Liver (tissue), 9 donors: ENCODE results near the gene MAB21L4. TPM values are rescaled to one million over a fixed set of nuclear protein-coding genes. Genes with fewer than 3 reads are reported as not detected.

Source experiments
- DNase-seq: peaks from one replicate; pipeline ENCODE4 v3.0.0-alpha.2; 2017; ENCODE audit warnings: low spot score
- H3K27ac ChIP-seq, 2 donors: one replicate each; pipeline ENCODE4 v1.7.0; 2013; ENCODE audit warnings: inconsistent platforms in 2 of 2, low read length in 2 of 2, control low read depth in 1 of 2, low read depth in 1 of 2, mild to moderate bottlenecking in 1 of 2
- H3K27me3 ChIP-seq, 4 donors: one replicate each; pipeline versions ENCODE4 v1.6.1 to v1.7.0; 2013; ENCODE audit warnings: low read length in 3 of 4, inconsistent platforms in 1 of 4, mild to moderate bottlenecking in 1 of 4, moderate library complexity in 1 of 4; ENCODE audit not compliant: control insufficient read depth in 4 of 4, insufficient read depth in 4 of 4
- H3K36me3 ChIP-seq, 4 donors: one replicate each; pipeline versions ENCODE4 v1.6.1 to v1.7.0; 2013; ENCODE audit warnings: low read length in 3 of 4, mild to moderate bottlenecking in 3 of 4, low read depth in 1 of 4, moderate library complexity in 1 of 4; ENCODE audit not compliant: control insufficient read depth in 4 of 4, insufficient read depth in 3 of 4
- H3K4me1 ChIP-seq, 4 donors: one replicate each; pipeline versions ENCODE4 v1.6.1 to v1.7.0; 2013; ENCODE audit warnings: low read length in 3 of 4, mild to moderate bottlenecking in 3 of 4, moderate library complexity in 1 of 4; ENCODE audit not compliant: control insufficient read depth in 4 of 4, insufficient read depth in 4 of 4
- H3K4me3 ChIP-seq, 3 donors: one replicate each; pipeline versions ENCODE4 v1.6.1 to v1.7.0; 2013; ENCODE audit warnings: low read length in 3 of 3, control low read depth in 1 of 3, low read depth in 1 of 3, mild to moderate bottlenecking in 1 of 3
- H3K9ac ChIP-seq, 2 donors: one replicate each; pipeline ENCODE4 v1.7.0; 2013; ENCODE audit warnings: low read length in 2 of 2, mild to moderate bottlenecking in 2 of 2, moderate library complexity in 2 of 2, control low read depth in 1 of 2, low read depth in 1 of 2
- H3K9me3 ChIP-seq, 4 donors: one replicate each; pipeline versions ENCODE4 v1.6.1 to v1.7.0; 2013; ENCODE audit warnings: low read length in 3 of 4; ENCODE audit not compliant: control insufficient read depth in 4 of 4
- ATF3 ChIP-seq: IDR thresholded peaks from 2 replicates; pipeline ENCODE4 v1.6.1; 2016; ENCODE audit warnings: antibody characterized with exemption
- CTCF ChIP-seq: fragments of 150-350 bp; IDR thresholded peaks from 2 replicates; pipeline ENCODE4 v1.5.1; 2017; ENCODE audit warnings: improper control_type of control experiment, low read depth, low read length; ENCODE audit not compliant: missing input control
- EGR1 ChIP-seq, 2 donors: IDR thresholded peaks; 2 replicates each; pipeline ENCODE4 v1.6.1; 2016 to 2018; ENCODE audit warnings: antibody characterized with exemption in 2 of 2, low read depth in 2 of 2
- FOXA1 ChIP-seq: IDR thresholded peaks from 2 replicates; pipeline ENCODE4 v1.6.1; 2016; ENCODE audit warnings: antibody characterized with exemption
- FOXA2 ChIP-seq: IDR thresholded peaks from 2 replicates; pipeline ENCODE4 v1.6.1; 2016; ENCODE audit warnings: antibody characterized with exemption
- GABPA ChIP-seq, 2 donors: IDR thresholded peaks in 1 of 2; conservative IDR thresholded peaks in 1 of 2; 2 replicates each; pipeline ENCODE4 v1.6.1; 2016; ENCODE audit warnings: antibody characterized with exemption in 2 of 2, mild to moderate bottlenecking in 1 of 2, moderate library complexity in 1 of 2
- HNF4A ChIP-seq, 2 donors: conservative IDR thresholded peaks; 2 replicates each; pipeline ENCODE4 v1.6.1; 2016; ENCODE audit warnings: antibody characterized with exemption in 2 of 2, mild to moderate bottlenecking in 2 of 2
- JUND ChIP-seq, 2 donors: IDR thresholded peaks; 2 replicates each; pipeline ENCODE4 v1.6.1; 2016; ENCODE audit warnings: antibody characterized with exemption in 2 of 2
- MAX ChIP-seq: IDR thresholded peaks from 2 replicates; pipeline ENCODE4 v1.6.1; 2016; ENCODE audit warnings: antibody characterized with exemption
- NR2F2 ChIP-seq: IDR thresholded peaks from 2 replicates; pipeline ENCODE4 v1.6.1; 2016; ENCODE audit warnings: antibody characterized with exemption
- RAD21 ChIP-seq, 2 donors: IDR thresholded peaks; 2 replicates each; pipeline ENCODE4 v1.6.1; 2016; ENCODE audit warnings: antibody characterized with exemption in 2 of 2, mild to moderate bottlenecking in 2 of 2
- REST ChIP-seq: IDR thresholded peaks from 2 replicates; pipeline ENCODE4 v1.6.1; 2016; ENCODE audit warnings: antibody characterized with exemption, mild to moderate bottlenecking
- RXRA ChIP-seq, 2 donors: IDR thresholded peaks; 2 replicates each; pipeline ENCODE4 v1.6.1; 2017 to 2018; ENCODE audit warnings: antibody characterized with exemption in 2 of 2, mild to moderate bottlenecking in 1 of 2
- SP1 ChIP-seq: IDR thresholded peaks from 2 replicates; pipeline ENCODE4 v1.6.1; 2018; ENCODE audit warnings: antibody characterized with exemption, mild to moderate bottlenecking
- TAF1 ChIP-seq: conservative IDR thresholded peaks from 2 replicates; pipeline ENCODE4 v1.6.1; 2016; ENCODE audit warnings: antibody characterized with exemption, mild to moderate bottlenecking
- YY1 ChIP-seq: IDR thresholded peaks from 2 replicates; pipeline ENCODE4 v1.6.1; 2016; ENCODE audit warnings: antibody characterized with exemption, mild to moderate bottlenecking
- ZBTB33 ChIP-seq: IDR thresholded peaks from 2 replicates; pipeline ENCODE4 v1.6.1; 2016; ENCODE audit warnings: antibody characterized with exemption
- WGBS: extraction: QIAGEN DNeasy Blood & Tissue Kit; methylation state at CpG from one replicate; pipeline ENCODE4 v1.1.7; 2013; 5-methylcytosine and 5-hydroxymethylcytosine counted together
- polyA plus RNA-seq, 2 donors: library from polyadenylated mRNA; stranded (reverse) in 1 of 2; unstranded in 1 of 2; fragments of 200-250 nt in 1 of 2; fragments of >200 nt in 1 of 2; fragmentation: Nextera tagmentation in 1 of 2; extraction: Ambion mirVana in 1 of 2; gene quantifications; one replicate each; pipeline versions ENCODE4 v1.2.1 to v1.2.3, GENCODE V29; 2013 to 2015
- total RNA-seq, 2 donors: library from RNA; depleted of rRNA; stranded (reverse); fragments of >200 nt; gene quantifications; one replicate each; pipeline ENCODE4 v1.2.3, GENCODE V29; 2014
- donor health status: healthy.
- donor health status: healthy.
- donor health status: healthy.
- donor health status: healthy.
- donor health status: healthy.

MAB21L4 gene
- total and polyA plus RNA-seq, 4 donors: 0.59 to 8.8 (median 1.1) TPM

GRCh38 chr2:240932724-240933047 lies 36.7 kb upstream of the MAB21L4 start:
- TF ChIP-seq TAF1: no peak
- no peak for TF ChIP-seq FOXA2
- TF ChIP-seq RXRA (IDR thresholded peaks at IDR 0.05): no peak
- no peak for TF ChIP-seq SP1
- no peak for TF ChIP-seq HNF4A (conservative IDR thresholded peaks at IDR 0.05)
- no peak for TF ChIP-seq ATF3
- no peak for TF ChIP-seq CTCF
- TF ChIP-seq RAD21 (IDR thresholded peaks at IDR 0.05): no peak
- TF ChIP-seq EGR1 (IDR thresholded peaks at IDR 0.05; ENCODE audit: low read depth in 2 of 2): no peak
- no peak for TF ChIP-seq REST
- TF ChIP-seq ZBTB33: no peak
- no peak for TF ChIP-seq NR2F2
- no peak for TF ChIP-seq JUND (IDR thresholded peaks at IDR 0.05)
- TF ChIP-seq MAX: no peak
- TF ChIP-seq YY1: no peak
- no peak for TF ChIP-seq FOXA1
- TF ChIP-seq GABPA (IDR thresholded peaks at IDR 0.05 in 1 of 2, conservative IDR thresholded peaks at IDR 0.05 in 1 of 2): no peak
- Histone ChIP-seq H3K4me1 (no peaks in the 10 kb centered on the region), H3K27ac (no peak overlapping the region), H3K4me3 (no peak overlapping the region), H3K9ac (no peak overlapping the region), H3K9me3 (peaks cover 0 to 3% (median 0%) of the 10 kb centered on the region in 4 donors), H3K27me3 (no peaks in the 10 kb centered on the region), H3K36me3 (no peaks in the 10 kb centered on the region)
- 89% methylated on average over 11 of the region's 11 CpGs for WGBS
- DNase-seq: peak; percentile 29
